Testis (tissue), 3 donors: ENCODE measurements around the gene PITPNM3. TPM values are rescaled to one million over a fixed set of nuclear protein-coding genes. Genes with fewer than 3 reads are reported as not detected.

ENCODE experiments used
- DNase-seq: peaks from one replicate; pipeline ENCODE4 v3.0.0-alpha.2; 2019
- H3K27ac ChIP-seq, 2 donors: fragments of 200-600 bp; sonication (generic); one replicate each; pipeline ENCODE4 v1.5.1; 2019
- H3K27me3 ChIP-seq: fragments of 200-600 bp; sonication (generic); one replicate; pipeline ENCODE4 v1.5.1; 2019
- H3K36me3 ChIP-seq: fragments of 200-600 bp; sonication (generic); one replicate; pipeline ENCODE4 v1.5.1; 2017; ENCODE audit warnings: low read depth; ENCODE audit errors: missing control alignments
- H3K4me1 ChIP-seq: fragments of 200-600 bp; sonication (generic); one replicate; pipeline ENCODE4 v1.5.1; 2019
- H3K4me3 ChIP-seq, 2 donors: fragments of 200-600 bp; sonication (generic); one replicate each; pipeline ENCODE4 v1.5.1; 2017 to 2019
- H3K9me3 ChIP-seq: fragments of 200-600 bp; sonication (generic); one replicate; pipeline ENCODE4 v1.5.1; 2017
- POLR2A ChIP-seq: fragments of 450-650 bp; IDR thresholded peaks from one replicate; pipeline ENCODE4 v1.6.1; 2017; ENCODE audit warnings: antibody characterized with exemption, mild to moderate bottlenecking, moderate library complexity
- WGBS, 2 donors: methylation state at CpG; one replicate each; pipeline ENCODE4 v1.1.5; 2018; 5-methylcytosine and 5-hydroxymethylcytosine counted together
- intact Hi-C: fragments of 100-400 bp; cut with DNase I; formaldehyde crosslinking; loops from one replicate; pipeline ENCODE4 v1.15.1; 2023; ENCODE audit warnings: low total_unique reads
- polyA plus RNA-seq: library from polyadenylated mRNA; stranded (reverse); fragments of 350-450 nt; fragmentation: Illumina TruSeq; extraction: RNeasy Lipid Tissue Mini Kit (QIAGEN cat#74804); gene quantifications from one replicate; pipeline ENCODE4 v1.2.3, GENCODE V29; 2014; ENCODE audit warnings: low read depth, low replicate concordance; ENCODE audit not compliant: insufficient read depth
- total RNA-seq, 2 donors: library from RNA; depleted of rRNA; stranded (reverse); fragments of >200 nt; gene quantifications; one replicate each; pipeline ENCODE4 v1.2.3, GENCODE V29; 2016
- TF ChIP-seq, protein P1 (sequence below), 3 experiments: fragments of 450-650 bp in 2 of 3; fragments of 200-600 bp in 1 of 3; sonication (generic) in 1 of 3; IDR thresholded peaks; one replicate each; pipeline ENCODE4 v1.5.1; 2016 to 2019; ENCODE audit warnings: antibody characterized with exemption in 3 of 3, mild to moderate bottlenecking in 2 of 3, moderate library complexity in 1 of 3

The PITPNM3 gene
- total and polyA plus RNA-seq, 3 donors from 2014 or later, result 6.3 to 7.3 (median 6.7) TPM

DNA sequence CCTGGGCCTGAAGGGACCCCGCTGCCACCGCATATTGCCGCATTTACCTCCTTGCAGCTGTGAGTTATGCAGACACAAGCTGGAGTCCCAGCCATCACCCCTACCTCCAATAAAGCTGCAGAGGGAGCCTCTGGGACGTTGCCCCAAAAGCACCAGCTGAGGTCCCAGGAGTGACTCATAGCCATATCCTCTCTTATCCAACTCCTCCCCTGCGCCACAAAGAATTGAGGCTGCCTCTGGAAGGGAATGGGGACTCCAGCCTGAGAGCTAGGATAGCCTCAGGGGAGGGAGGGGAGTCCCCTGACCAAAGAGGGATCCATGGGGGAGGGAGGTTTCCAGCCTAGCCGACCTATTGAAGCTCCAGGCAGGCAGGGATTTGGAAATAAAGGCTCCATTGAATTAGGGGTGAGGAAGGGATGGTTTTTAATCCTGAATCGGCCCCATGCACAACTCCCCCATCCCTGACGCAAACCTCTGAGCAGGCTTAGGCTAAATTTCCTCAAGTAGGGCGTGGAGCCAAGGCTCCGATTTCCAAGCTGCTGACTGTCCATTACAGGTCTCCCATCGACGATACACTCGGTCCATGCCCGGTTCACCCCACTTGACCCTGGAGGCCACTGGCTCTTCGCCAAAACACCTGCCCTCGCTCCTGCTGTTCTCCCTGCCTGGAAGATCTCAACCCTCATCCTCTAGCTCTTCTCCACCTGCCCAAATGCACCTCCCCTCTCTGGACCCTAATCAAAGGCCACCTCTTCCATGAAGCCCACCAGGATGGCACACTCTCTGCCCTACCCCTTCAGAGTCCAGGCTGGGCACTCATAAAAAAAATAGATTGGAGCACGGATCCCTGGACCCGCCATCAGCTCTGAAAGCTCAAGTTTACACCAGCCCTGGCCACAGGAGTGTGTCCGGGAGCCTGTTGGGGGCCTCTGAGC, 84.6 kb downstream of the PITPNM3 start:
- Histone ChIP-seq H3K36me3 (no peaks in the 10 kb centered on the region), H3K9me3 (no peaks in the 10 kb centered on the region), H3K27ac (no peak overlapping the region), H3K4me3 (no peak overlapping the region), H3K27me3 (no peaks in the 10 kb centered on the region), H3K4me1 (peaks cover 4% of the 10 kb centered on the region)
- TF ChIP-seq POLR2A, result no peak
- TF ChIP-seq, protein P1, sequence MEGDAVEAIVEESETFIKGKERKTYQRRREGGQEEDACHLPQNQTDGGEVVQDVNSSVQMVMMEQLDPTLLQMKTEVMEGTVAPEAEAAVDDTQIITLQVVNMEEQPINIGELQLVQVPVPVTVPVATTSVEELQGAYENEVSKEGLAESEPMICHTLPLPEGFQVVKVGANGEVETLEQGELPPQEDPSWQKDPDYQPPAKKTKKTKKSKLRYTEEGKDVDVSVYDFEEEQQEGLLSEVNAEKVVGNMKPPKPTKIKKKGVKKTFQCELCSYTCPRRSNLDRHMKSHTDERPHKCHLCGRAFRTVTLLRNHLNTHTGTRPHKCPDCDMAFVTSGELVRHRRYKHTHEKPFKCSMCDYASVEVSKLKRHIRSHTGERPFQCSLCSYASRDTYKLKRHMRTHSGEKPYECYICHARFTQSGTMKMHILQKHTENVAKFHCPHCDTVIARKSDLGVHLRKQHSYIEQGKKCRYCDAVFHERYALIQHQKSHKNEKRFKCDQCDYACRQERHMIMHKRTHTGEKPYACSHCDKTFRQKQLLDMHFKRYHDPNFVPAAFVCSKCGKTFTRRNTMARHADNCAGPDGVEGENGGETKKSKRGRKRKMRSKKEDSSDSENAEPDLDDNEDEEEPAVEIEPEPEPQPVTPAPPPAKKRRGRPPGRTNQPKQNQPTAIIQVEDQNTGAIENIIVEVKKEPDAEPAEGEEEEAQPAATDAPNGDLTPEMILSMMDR (IDR thresholded peaks at IDR 0.05), result no peak
- intact Hi-C loops, result no loop called here
- DNase-seq, result no peak
- 59 to 73% methylated on average over 17 to 19 of the region's 19 CpGs for WGBS, 2 donors

DNA sequence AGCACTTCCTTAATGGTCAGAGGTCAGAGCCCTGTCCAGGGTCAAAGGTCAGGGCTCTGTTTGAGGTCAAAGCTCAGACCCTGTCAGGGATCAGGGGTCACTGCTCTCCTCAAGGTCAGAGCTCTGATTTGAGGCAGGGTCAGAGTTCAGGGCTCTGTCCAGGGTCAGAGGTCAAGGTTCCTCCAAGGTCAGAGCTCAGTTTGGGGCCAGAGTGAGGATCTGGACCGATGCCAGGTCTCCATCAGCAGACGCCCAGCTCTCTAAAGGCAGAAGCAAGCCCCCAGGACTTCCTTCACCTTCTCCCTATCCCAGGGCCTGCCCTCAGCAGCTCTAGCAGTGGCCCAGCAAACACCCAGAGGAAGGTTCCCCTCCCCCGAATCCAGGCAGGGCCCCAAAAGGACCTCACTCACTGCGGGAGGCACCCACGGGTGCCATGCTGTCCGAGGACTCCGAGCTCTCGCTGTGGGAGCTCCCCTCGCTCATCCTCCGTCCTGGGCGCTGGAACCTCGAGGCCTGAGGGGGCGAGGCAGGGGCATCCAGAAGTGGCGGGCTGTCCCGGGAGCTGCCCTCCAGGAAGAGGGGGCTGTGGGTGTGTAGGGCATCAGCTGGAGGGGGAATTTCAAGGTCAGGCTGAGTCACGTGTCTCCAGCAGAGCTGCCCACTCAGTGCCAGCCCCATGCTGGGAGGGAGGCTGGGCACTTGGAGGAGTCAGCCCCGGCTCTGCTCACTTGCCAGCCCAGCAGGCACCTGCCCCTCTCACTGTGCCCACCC, 85.4 kb downstream of the PITPNM3 start:
- no peak for DNase-seq
- TF ChIP-seq, protein P1 (IDR thresholded peaks at IDR 0.05), result no peak
- TF ChIP-seq POLR2A, result no peak
- no peak overlapping the region for H3K27ac ChIP-seq
- intact Hi-C loops, result no loop called here
- no peaks in the 10 kb centered on the region for H3K9me3 ChIP-seq
- no peaks in the 10 kb centered on the region for H3K27me3 ChIP-seq
- WGBS, 2 donors, result 70 to 96% methylated on average over 13 to 15 of the region's 17 CpGs
- peaks cover 4% of the 10 kb centered on the region for H3K4me1 ChIP-seq
- H3K4me3 ChIP-seq, result no peak overlapping the region
- H3K36me3 ChIP-seq, result no peaks in the 10 kb centered on the region

DNA sequence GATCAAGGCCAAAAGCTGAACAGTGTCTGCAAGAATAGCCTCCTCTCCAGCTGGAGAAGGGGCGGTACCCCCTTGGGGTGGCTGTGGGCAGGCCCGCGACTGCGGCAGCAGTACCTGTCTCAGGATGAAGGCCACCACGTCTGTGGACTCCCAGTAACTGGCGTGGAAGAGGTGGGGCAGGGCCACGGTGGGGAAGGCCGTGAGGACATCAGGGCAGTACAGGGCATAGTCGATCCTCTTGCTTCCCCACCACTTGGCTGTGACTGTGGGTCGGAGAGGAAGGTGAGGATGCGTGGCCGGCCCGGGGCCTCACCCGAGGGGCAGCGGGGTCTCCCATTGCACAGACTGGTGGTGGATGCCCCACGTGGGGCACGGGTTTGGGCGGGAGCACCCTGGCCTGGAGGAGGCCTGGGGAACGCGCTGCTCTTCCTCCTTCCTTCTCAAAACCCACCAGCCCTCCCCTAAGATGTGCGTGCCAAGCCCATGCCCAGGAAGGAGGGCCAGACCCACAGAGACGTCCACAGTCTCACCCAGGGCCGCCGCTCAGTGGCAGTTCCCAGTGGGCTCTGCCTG, 86.1 kb downstream of the PITPNM3 start:
- Histone ChIP-seq H3K27ac (no peak overlapping the region), H3K27me3 (no peaks in the 10 kb centered on the region), H3K4me1 (peaks cover 4% of the 10 kb centered on the region), H3K36me3 (no peaks in the 10 kb centered on the region), H3K4me3 (no peak overlapping the region), H3K9me3 (no peaks in the 10 kb centered on the region)
- intact Hi-C loops, result no loop called here
- TF ChIP-seq, protein P1 (IDR thresholded peaks at IDR 0.05), result no peak
- TF ChIP-seq POLR2A, result no peak
- DNase-seq, result no peak
- WGBS, 2 donors, result 89 to 97% methylated on average over 13 to 24 of the region's 24 CpGs

DNA sequence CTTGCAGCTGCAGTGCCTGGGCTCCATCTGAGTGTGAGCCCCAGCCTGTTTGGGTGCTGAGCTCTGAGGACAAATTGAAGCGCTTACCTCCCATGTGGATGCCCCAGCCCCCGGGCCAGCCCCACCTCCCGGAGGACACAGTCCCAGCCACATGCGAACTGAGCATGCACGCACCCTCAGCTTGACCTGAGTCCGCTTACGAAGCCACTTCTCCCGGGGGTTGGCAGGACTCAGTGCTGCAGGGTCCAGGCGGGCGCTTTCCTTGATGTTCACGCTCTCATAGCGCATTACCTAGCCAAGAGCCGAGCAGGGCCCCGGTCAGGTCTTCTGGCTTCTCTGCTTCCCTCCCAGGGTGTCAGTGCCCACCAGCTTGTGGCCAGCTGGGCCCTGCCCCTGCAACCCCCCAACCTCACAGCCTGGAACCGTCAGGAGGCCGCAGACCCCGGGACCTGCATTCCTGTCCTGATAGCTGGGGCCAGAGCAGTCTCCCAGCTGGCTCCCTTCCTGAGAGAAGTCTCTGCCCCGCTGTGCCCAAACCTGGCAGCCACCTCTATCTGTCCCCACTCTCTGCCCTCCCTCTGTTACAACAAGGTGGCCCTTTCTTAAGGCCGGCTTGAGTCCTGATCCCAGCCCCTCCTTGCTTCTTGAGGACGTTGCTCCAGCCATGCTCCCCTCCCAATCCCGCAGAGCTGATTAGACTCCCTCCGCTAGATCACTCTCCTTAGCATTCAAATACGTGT, 88.1 kb downstream of the PITPNM3 start:
- H3K4me3 ChIP-seq, result no peak overlapping the region
- H3K27me3 ChIP-seq, result no peaks in the 10 kb centered on the region
- 92 to 96% methylated on average over 23 of the region's 23 CpGs for WGBS, 2 donors
- H3K4me1 ChIP-seq, result peaks cover 4% of the 10 kb centered on the region
- no peaks in the 10 kb centered on the region for H3K9me3 ChIP-seq
- TF ChIP-seq, protein P1 (IDR thresholded peaks at IDR 0.05), result no peak
- no peak for TF ChIP-seq POLR2A
- intact Hi-C loops, result no loop called here
- H3K36me3 ChIP-seq, result no peaks in the 10 kb centered on the region
- H3K27ac ChIP-seq, result no peak overlapping the region
- no peak for DNase-seq
